PC-3 (cell line): ENCODE measurements around the gene DSTN.

Experiments used
- CTCF ChIP-seq: fragments of 300-600 bp; sonication (generic); conservative IDR thresholded peaks from 2 replicates; pipeline ENCODE4 v1.5.1; 2017; ENCODE audit warnings: antibody characterized with exemption, low read depth, mild to moderate bottlenecking, low read length
- EZH2 ChIP-seq: fragments of 300-600 bp; sonication (generic); IDR thresholded peaks from one replicate; pipeline ENCODE4 v1.6.1; 2017; ENCODE audit warnings: antibody characterized with exemption, mild to moderate bottlenecking, low read length; ENCODE audit not compliant: unreplicated experiment

DNA sequence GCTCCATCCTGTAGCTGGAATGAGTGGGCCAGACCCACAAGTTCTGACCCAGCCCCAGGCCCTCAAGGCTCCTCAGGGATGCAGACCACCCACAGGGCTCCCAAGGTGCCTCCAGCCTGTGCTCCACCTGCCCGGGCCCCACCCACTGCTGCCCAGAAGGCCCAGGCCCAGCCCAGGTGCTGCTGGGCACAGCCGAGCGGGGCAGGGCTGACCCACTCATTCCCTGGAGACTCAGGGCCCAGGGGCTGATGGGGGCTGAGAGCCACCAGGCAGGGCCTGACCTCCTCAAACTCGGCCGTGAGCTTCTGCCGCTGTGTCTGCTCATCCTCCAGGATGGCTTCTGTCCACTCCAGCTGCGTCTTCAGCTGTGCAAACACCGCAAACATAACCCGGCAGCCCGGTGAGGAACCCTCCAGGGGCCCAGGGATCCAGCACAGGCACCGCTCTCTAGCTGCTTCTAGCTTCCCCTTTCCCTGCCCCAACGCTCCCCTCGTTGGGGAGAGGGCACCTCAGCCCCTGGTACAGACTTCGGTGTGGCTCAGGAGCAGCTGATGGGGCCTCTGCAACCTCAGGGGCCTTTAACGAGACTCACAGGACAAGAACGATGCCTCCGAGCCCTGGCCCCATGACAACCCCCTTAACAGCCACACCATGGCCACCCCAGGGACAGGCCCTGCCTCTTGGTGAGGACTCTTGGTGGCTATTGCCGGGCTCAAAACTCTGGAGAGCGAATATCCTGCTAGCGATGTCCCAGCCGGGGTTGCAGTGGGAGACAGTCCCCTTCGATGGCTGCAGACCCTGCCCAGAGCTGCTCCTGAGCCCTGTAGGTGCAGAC, 46.0 kb downstream of the DSTN start:
- TF ChIP-seq CTCF = no peak
- TF ChIP-seq EZH2 = no peak
